Endothelial cell of umbilical vein (primary cell): ENCODE results near the gene TFF3. TPM values are rescaled to one million over a fixed set of nuclear protein-coding genes. Genes with fewer than 3 reads are reported as not detected.
A peak's percentile ranks its signal among the peaks of the same experiment; 100 is the strongest.

Experiments used
- BruUV-seq: library from RNA; stranded (reverse); fragments of 400-500 nt; replicated peaks from 2 replicates; lab custom pipeline; 2021; lab: Mats Ljungman, UMichigan
- CTCF ChIA-PET: fragments of 300-600, 350-600 bp; sonication (Branson Sonifier 250); formaldehyde crosslinking; loops from one replicate; lab custom pipeline; 2021; ENCODE audit warnings: antibody characterized with exemption, inconsistent platforms; lab: Charles Lee
- POLR2A ChIA-PET: fragments of 300-600, 350-600 bp; sonication (Branson Sonifier 250); formaldehyde crosslinking; loops from one replicate; lab custom pipeline; 2021; ENCODE audit warnings: antibody characterized with exemption, inconsistent platforms; lab: Charles Lee
- DNase-seq: peaks from one replicate; pipeline ENCODE4 v3.0.0-alpha.2; 2011; ENCODE audit warnings: low read depth, low spot score
- FAIRE-seq: peaks from 2 replicates; lab custom pipeline; 2011; peaks lifted over from hg19 to GRCh38; lab: Jason Lieb, UNC
- H2AFZ ChIP-seq: 2 replicates; pipeline ENCODE4 v1.6.0; 2012; ENCODE audit warnings: low read depth, low read length, control low read depth, inconsistent platforms
- H3K27ac ChIP-seq: 2 replicates; pipeline ENCODE4 v1.5.1; 2011; ENCODE audit warnings: low read depth, mild to moderate bottlenecking, control low read depth, low read length, moderate library complexity; ENCODE audit not compliant: insufficient read depth
- H3K27me3 ChIP-seq, 2 experiments: 2 replicates each; pipeline versions ENCODE4 v1.6.0 to v1.6.1; 2011; ENCODE audit warnings: low read length in 2 of 2, mixed read lengths in 1 of 2; ENCODE audit not compliant: control insufficient read depth in 2 of 2, insufficient read depth in 2 of 2
- H3K36me3 ChIP-seq, 2 experiments: 2 replicates in 1 of 2; 3 replicates in 1 of 2; pipeline ENCODE4 v1.5.1; 2011; ENCODE audit warnings: low read length in 2 of 2, mild to moderate bottlenecking in 1 of 2, moderate library complexity in 1 of 2; ENCODE audit not compliant: control insufficient read depth in 2 of 2, insufficient read depth in 2 of 2; ENCODE audit errors: extremely low read depth in 1 of 2
- H3K4me1 ChIP-seq: 3 replicates; pipeline ENCODE4 v1.5.1; 2011; ENCODE audit warnings: mild to moderate bottlenecking, low read length; ENCODE audit not compliant: control insufficient read depth, insufficient read depth; ENCODE audit errors: extremely low read depth
- H3K4me2 ChIP-seq: 2 replicates; pipeline ENCODE4 v1.6.1; 2011; ENCODE audit warnings: low read length, control low read depth, mixed read lengths; ENCODE audit not compliant: insufficient read depth
- H3K4me3 ChIP-seq, 3 experiments: fragments of 200-600 bp in 1 of 3; sonication (generic), shearing (Covaris generic) in 1 of 3; replicated peaks in 1 of 3; 2 replicates each; pipeline ENCODE4 v1.5.1; 2011 to 2016; ENCODE audit warnings: control low read depth in 3 of 3, low read length in 3 of 3, mild to moderate bottlenecking in 2 of 3, inconsistent platforms in 1 of 3, low read depth in 1 of 3, moderate library complexity in 1 of 3; ENCODE audit not compliant: insufficient read depth in 1 of 3
- H3K79me2 ChIP-seq: 2 replicates; pipeline ENCODE4 v1.6.0; 2012; ENCODE audit warnings: low read length, inconsistent platforms; ENCODE audit not compliant: control insufficient read depth, insufficient read depth
- H3K9ac ChIP-seq: replicated peaks from 2 replicates; pipeline ENCODE3; 2011; ENCODE audit warnings: low read length, control low read depth; ENCODE audit not compliant: insufficient read depth; ENCODE audit errors: extremely low read depth
- H3K9me1 ChIP-seq: replicated peaks from 3 replicates; pipeline ENCODE4 v1.6.0; 2011; ENCODE audit warnings: mild to moderate bottlenecking, low read length; ENCODE audit not compliant: control insufficient read depth, insufficient read depth; ENCODE audit errors: extremely low read depth
- H3K9me3 ChIP-seq: replicated peaks from 2 replicates; pipeline ENCODE4 v1.5.1; 2012; ENCODE audit warnings: low read length, inconsistent platforms; ENCODE audit not compliant: control insufficient read depth, insufficient read depth
- H4K20me1 ChIP-seq: replicated peaks from 2 replicates; pipeline ENCODE3; 2011; ENCODE audit warnings: mild to moderate bottlenecking, low read length; ENCODE audit not compliant: control insufficient read depth, insufficient read depth; ENCODE audit errors: extremely low read depth
- FOS ChIP-seq: IDR thresholded peaks from 2 replicates; pipeline ENCODE4 v1.6.1; 2011; ENCODE audit warnings: mild to moderate bottlenecking, low read length, moderate library complexity, borderline replicate concordance; ENCODE audit not compliant: insufficient read depth
- GATA2 ChIP-seq: IDR thresholded peaks from 2 replicates; pipeline ENCODE4 v1.7.0; 2011; ENCODE audit warnings: low read depth, mild to moderate bottlenecking, moderate library complexity, mixed read lengths, low read length; ENCODE audit not compliant: insufficient read length, insufficient read depth
- JUN ChIP-seq: IDR thresholded peaks from 2 replicates; pipeline ENCODE4 v1.6.1; 2011; ENCODE audit warnings: borderline replicate concordance, low read depth; ENCODE audit not compliant: insufficient read length, insufficient read depth
- MYC ChIP-seq: IDR thresholded peaks from one replicate; pipeline ENCODE4 v1.6.1; 2011; ENCODE audit warnings: mild to moderate bottlenecking, low read depth, low read length
- POLR2A ChIP-seq: IDR thresholded peaks from 2 replicates; pipeline ENCODE4 v1.6.1; 2012; ENCODE audit warnings: low read depth, mild to moderate bottlenecking, control low read depth, low read length
- POLR2AphosphoS5 ChIP-seq: IDR thresholded peaks from 2 replicates; pipeline ENCODE4 v1.6.1; 2012; ENCODE audit warnings: low read depth, mild to moderate bottlenecking, control low read depth, low read length, moderate library complexity; ENCODE audit not compliant: insufficient read depth
- dilution Hi-C: fragments of 300-500 bp; cut with MboI; formaldehyde crosslinking; loops from one replicate; pipeline ENCODE4 v1.15.0; 2019; ENCODE audit warnings: low sequenced_read_pairs; ENCODE audit not compliant: extremely low pct_ligation_motif_present
- intact Hi-C: fragments of 100-400 bp; cut with micrococcal nuclease; formaldehyde crosslinking; loops from one replicate; pipeline ENCODE4 v1.10.0; 2022
- polyA plus RNA-seq, 4 experiments: library from polyadenylated mRNA; depleted of rRNA in 3 of 4; stranded (reverse) in 3 of 4; unstranded in 1 of 4; fragments of >200 nt; gene quantifications; 2 replicates each; pipeline versions ENCODE4 v1.2.1 to v1.2.3, GENCODE V29; 2011 to 2012; ENCODE audit warnings: missing spikeins in 1 of 4
- total RNA-seq: library from RNA; stranded (reverse); gene quantifications from 2 replicates; pipeline ENCODE4 v1.2.3, GENCODE V29; 2021
- TF ChIP-seq, protein P1 (sequence below): IDR thresholded peaks from 2 replicates; pipeline ENCODE4 v1.6.1; 2011; ENCODE audit not compliant: insufficient read depth, insufficient read length
- TF ChIP-seq, protein P2 (sequence below), 2 donors: IDR thresholded peaks; 1 replicate in 1 of 2; 2 replicates in 1 of 2; pipeline ENCODE4 v1.5.1; 2011; ENCODE audit warnings: low read length in 2 of 2, mild to moderate bottlenecking in 2 of 2, moderate library complexity in 2 of 2, control low read depth in 1 of 2, inconsistent platforms in 1 of 2, low read depth in 1 of 2; ENCODE audit not compliant: insufficient read depth in 1 of 2; ENCODE audit errors: extremely low read depth in 1 of 2

TFF3 gene
- total and polyA plus RNA-seq, 2 donors (not counting 3 experiments of a cell fraction or from before 2014, with no cell fraction given) = 0.93 to 1.8 TPM

DNA sequence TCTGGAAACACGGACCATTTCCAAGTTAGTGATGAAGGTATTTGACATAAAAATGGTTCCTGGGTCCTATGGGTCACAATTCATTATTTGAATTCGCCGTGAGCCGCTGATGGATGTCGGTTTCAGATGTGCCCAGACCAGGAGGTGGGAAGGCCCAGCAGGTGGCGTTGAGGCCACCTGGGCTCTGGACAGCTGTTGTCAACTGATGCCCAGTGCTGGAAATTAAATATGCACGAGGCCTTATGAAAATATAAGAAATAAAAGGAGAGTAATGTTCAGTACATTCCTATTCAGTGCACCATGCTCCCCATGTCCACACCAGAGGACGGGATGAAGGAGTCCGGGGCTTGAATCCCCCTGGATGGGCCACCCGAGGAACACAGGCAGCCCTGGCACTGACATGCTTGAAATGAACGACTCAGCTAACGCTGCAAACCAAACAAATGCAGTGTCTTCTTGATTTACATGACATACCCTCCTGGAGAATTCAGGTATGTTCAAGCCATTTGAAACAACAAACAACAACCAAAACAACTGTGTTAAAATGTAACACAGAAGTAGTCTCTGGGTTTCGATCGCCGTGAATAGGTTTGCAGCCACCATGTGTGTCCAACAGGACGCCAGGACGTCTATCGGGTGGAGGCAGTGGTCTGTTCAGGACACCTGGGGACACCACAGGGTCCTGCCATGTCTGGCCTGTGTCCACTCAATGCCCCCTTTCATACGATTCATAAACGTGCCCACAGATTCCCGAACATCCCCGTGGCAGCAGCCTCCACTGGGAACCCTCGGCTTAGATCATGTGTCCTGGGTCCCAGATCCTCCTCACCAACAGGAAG is 6.1 kb downstream of the TFF3 start:
- DNase-seq = no peak
- Histone ChIP-seq H3K27me3 (peaks cover 2 to 3% of the 10 kb centered on the region in 2 experiments), H3K27ac (no peak overlapping the region), H3K9me1 (no peaks in the 10 kb centered on the region), H3K9ac (no peak overlapping the region), H3K36me3 (no peaks in the 10 kb centered on the region), H3K4me1 (no peaks in the 10 kb centered on the region), H3K4me2 (no peak overlapping the region), H3K79me2 (no peaks in the 10 kb centered on the region), H4K20me1 (no peaks in the 10 kb centered on the region), H3K9me3 (no peaks in the 10 kb centered on the region), H2AFZ (no peak overlapping the region), H3K4me3 (no peak overlapping the region)
- FAIRE-seq = no peak
- intact Hi-C loops = loop anchor here (2.0 kb wide), 2 partner anchors 46 to 142 kb away; no protein-coding TSS in a partner anchor
- no TSS peak for BruUV-seq
- TF ChIP-seq POLR2AphosphoS5 (no peak), GATA2 (peak; percentile 38), FOS (no peak)
- dilution Hi-C loops = no loop called here
- ChIA-PET CTCF (interaction anchor here (0.5 to 3.3 kb wide), 43 partner anchors 7 to 1140 kb away, joined by 3 to 33 read pairs (median 4); no protein-coding TSS in a partner anchor), POLR2A (no interaction called here)

DNA sequence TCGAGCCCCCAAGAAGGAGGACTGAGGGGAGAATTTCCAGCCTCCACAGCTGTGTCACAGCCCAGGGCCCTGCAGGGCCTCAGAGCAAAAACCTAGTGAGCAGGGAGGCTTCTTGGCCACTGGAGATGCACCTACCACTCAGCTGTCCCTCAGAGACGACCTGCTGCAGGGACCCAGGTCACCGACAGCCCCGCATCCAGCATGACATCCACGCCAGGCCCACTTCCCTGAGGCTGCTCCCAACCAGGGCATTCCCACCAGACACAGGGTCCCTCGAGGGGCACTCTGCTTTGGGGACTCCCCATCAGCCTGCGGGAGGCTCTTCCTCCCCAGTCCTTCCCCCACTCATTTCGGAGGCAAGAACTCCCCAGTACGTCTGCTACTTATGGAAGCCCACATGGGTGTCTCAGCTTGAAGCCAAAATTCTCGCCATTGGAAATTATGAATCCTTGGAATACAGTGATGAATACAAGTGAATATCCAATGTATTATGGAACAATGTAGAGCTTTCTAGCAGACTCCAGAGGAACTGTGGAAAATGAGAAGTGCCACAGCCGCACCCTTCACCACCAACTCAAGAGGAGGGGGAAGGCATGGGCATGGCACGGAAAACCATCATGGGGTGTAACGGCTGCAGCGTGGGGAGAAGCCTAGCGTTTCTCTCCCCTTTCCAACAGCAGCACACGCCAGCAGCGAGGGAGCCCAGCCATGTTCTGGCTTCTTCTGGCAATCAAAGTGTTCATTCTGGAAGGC is 6.9 kb downstream of the TFF3 start:
- Histone ChIP-seq H3K27me3 (no peaks in the 10 kb centered on the region), H3K36me3 (no peaks in the 10 kb centered on the region), H3K9me1 (no peaks in the 10 kb centered on the region), H3K79me2 (no peaks in the 10 kb centered on the region), H2AFZ (no peak overlapping the region), H3K9me3 (no peaks in the 10 kb centered on the region), H4K20me1 (no peaks in the 10 kb centered on the region), H3K4me3 (no peak overlapping the region), H3K4me1 (no peaks in the 10 kb centered on the region), H3K4me2 (no peak overlapping the region), H3K27ac (no peak overlapping the region), H3K9ac (no peak overlapping the region)
- intact Hi-C loops (loop anchor here (2.0 kb wide), 2 partner anchors 46 to 142 kb away; no protein-coding TSS in a partner anchor), dilution Hi-C loops (no loop called here)
- POLR2A ChIA-PET = no interaction called here
- DNase-seq (no peak), FAIRE-seq (no peak)
- TF ChIP-seq JUN (no peak), MYC (no peak), POLR2A (no peak), POLR2AphosphoS5 (no peak)
- TF ChIP-seq, protein P1, sequence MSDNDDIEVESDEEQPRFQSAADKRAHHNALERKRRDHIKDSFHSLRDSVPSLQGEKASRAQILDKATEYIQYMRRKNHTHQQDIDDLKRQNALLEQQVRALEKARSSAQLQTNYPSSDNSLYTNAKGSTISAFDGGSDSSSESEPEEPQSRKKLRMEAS = no peak
- TF ChIP-seq, protein P2, sequence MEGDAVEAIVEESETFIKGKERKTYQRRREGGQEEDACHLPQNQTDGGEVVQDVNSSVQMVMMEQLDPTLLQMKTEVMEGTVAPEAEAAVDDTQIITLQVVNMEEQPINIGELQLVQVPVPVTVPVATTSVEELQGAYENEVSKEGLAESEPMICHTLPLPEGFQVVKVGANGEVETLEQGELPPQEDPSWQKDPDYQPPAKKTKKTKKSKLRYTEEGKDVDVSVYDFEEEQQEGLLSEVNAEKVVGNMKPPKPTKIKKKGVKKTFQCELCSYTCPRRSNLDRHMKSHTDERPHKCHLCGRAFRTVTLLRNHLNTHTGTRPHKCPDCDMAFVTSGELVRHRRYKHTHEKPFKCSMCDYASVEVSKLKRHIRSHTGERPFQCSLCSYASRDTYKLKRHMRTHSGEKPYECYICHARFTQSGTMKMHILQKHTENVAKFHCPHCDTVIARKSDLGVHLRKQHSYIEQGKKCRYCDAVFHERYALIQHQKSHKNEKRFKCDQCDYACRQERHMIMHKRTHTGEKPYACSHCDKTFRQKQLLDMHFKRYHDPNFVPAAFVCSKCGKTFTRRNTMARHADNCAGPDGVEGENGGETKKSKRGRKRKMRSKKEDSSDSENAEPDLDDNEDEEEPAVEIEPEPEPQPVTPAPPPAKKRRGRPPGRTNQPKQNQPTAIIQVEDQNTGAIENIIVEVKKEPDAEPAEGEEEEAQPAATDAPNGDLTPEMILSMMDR (IDR thresholded peaks at IDR 0.05; ENCODE audit: extremely low read depth in 1 of 2, insufficient read depth in 1 of 2, low read depth in 1 of 2, low read length in 2 of 2) = no peak
- no TSS peak for BruUV-seq
- CTCF ChIA-PET = interaction anchor here (1.1 to 1.8 kb wide), 2 partner anchors 50 to 73 kb away, joined by 3 to 9 read pairs; no protein-coding TSS in a partner anchor
